HEK293 (cell line): ENCODE data around the gene DNER.

Experiments
- CTCF ChIA-PET: fragments of 350-600 bp; formaldehyde crosslinking; extraction: SDS; loops from one replicate; lab custom pipeline; 2021; ENCODE audit warnings: antibody characterized with exemption; lab: Yijun Ruan, JAX
- POLR2A ChIA-PET: fragments of 300-600 bp; formaldehyde crosslinking; extraction: SDS; loops from one replicate; lab custom pipeline; 2020; ENCODE audit warnings: antibody characterized with exemption, inconsistent platforms; lab: Yijun Ruan, JAX
- H3K27ac ChIP-seq: fragments of 200-500 bp; sonication (Bioruptor generic); 2 replicates; pipeline ENCODE4 v1.5.1; 2014; ENCODE audit warnings: low read depth, low read length, control low read depth, inconsistent platforms; ENCODE audit errors: extremely low read depth
- H3K36me3 ChIP-seq, 2 experiments: fragments of 200-500 bp in 1 of 2; sonication (Bioruptor generic) in 1 of 2; 1 replicate in 1 of 2; 2 replicates in 1 of 2; pipeline ENCODE4 v1.5.1; 2014 to 2017; ENCODE audit warnings: inconsistent platforms in 2 of 2, low read length in 2 of 2; ENCODE audit not compliant: control insufficient read depth in 2 of 2, insufficient read depth in 1 of 2
- H3K4me1 ChIP-seq: fragments of 200-500 bp; sonication (Bioruptor generic); 2 replicates; pipeline ENCODE4 v1.5.1; 2014; ENCODE audit warnings: mild to moderate bottlenecking, low read length, inconsistent platforms; ENCODE audit not compliant: control insufficient read depth, insufficient read depth
- H3K4me3 ChIP-seq: 2 replicates; pipeline ENCODE4 v1.5.1; 2011; ENCODE audit warnings: low read depth, mild to moderate bottlenecking, control low read depth, low read length, moderate library complexity
- H3K9me3 ChIP-seq: fragments of 200-500 bp; sonication (Bioruptor generic); 2 replicates; pipeline ENCODE4 v1.5.1; 2014; ENCODE audit warnings: low read depth, low read length, inconsistent platforms; ENCODE audit not compliant: control insufficient read depth, insufficient read depth
- EGR2 ChIP-seq: fragments of 450-650 bp; formaldehyde crosslinking; IDR thresholded peaks from 2 replicates; pipeline ENCODE4 v1.5.1; 2016; ENCODE audit warnings: low read depth, missing biosample characterization, missing genetic modification characterization
- FEZF1 ChIP-seq: fragments of 450-650 bp; formaldehyde crosslinking; IDR thresholded peaks from 2 replicates; pipeline ENCODE4 v1.5.1; 2016; ENCODE audit warnings: missing biosample characterization, missing genetic modification characterization
- GLI4 ChIP-seq: fragments of 450-650 bp; formaldehyde crosslinking; IDR thresholded peaks from 2 replicates; pipeline ENCODE4 v1.5.1; 2016; ENCODE audit warnings: missing biosample characterization, missing genetic modification characterization
- ZBTB6 ChIP-seq: fragments of 450-650 bp; formaldehyde crosslinking; IDR thresholded peaks from 2 replicates; pipeline ENCODE4 v1.5.1; 2017; ENCODE audit warnings: missing biosample characterization, missing genetic modification characterization
- ZFP69B ChIP-seq: fragments of 450-650 bp; formaldehyde crosslinking; IDR thresholded peaks from 2 replicates; pipeline ENCODE4 v1.5.1; 2016; ENCODE audit warnings: missing biosample characterization, missing genetic modification characterization
- ZNF140 ChIP-seq: fragments of 450-650 bp; formaldehyde crosslinking; IDR thresholded peaks from 2 replicates; pipeline ENCODE4 v1.5.1; 2016; ENCODE audit warnings: missing biosample characterization, missing genetic modification characterization
- ZNF174 ChIP-seq: fragments of 450-650 bp; formaldehyde crosslinking; IDR thresholded peaks from 2 replicates; pipeline ENCODE4 v1.5.0; 2017; ENCODE audit warnings: missing biosample characterization, mild to moderate bottlenecking, missing genetic modification characterization
- ZNF175 ChIP-seq: fragments of 450-650 bp; formaldehyde crosslinking; IDR thresholded peaks from 2 replicates; pipeline ENCODE4 v1.5.1; 2016; ENCODE audit warnings: missing biosample characterization, missing genetic modification characterization
- ZNF280C ChIP-seq: fragments of 450-650 bp; formaldehyde crosslinking; IDR thresholded peaks from 2 replicates; pipeline ENCODE4 v1.5.1; 2016; ENCODE audit warnings: missing biosample characterization, missing genetic modification characterization
- ZNF518A ChIP-seq: fragments of 450-650 bp; formaldehyde crosslinking; conservative IDR thresholded peaks from 2 replicates; pipeline ENCODE4 v1.5.1; 2016; ENCODE audit warnings: low read depth, missing biosample characterization, missing genetic modification characterization
- ZNF660 ChIP-seq: fragments of 450-650 bp; IDR thresholded peaks from 2 replicates; pipeline ENCODE4 v1.5.1; 2018; ENCODE audit warnings: missing biosample characterization, mild to moderate bottlenecking, missing genetic modification characterization
- ZNF707 ChIP-seq: fragments of 450-650 bp; formaldehyde crosslinking; IDR thresholded peaks from 2 replicates; pipeline ENCODE4 v1.5.1; 2016; ENCODE audit warnings: missing biosample characterization, missing genetic modification characterization
- ZSCAN23 ChIP-seq: fragments of 450-650 bp; formaldehyde crosslinking; IDR thresholded peaks from 2 replicates; pipeline ENCODE4 v1.5.1; 2016; ENCODE audit warnings: missing biosample characterization, missing genetic modification characterization

DNER gene

GRCh38 chr2:229519655-229520430 is 194.5 kb downstream of the DNER start:
- CTCF ChIA-PET, result no interaction called here

GRCh38 chr2:229514273-229514895 is 200.0 kb downstream of the DNER start:
- no peaks in the 10 kb centered on the region for H3K36me3 ChIP-seq
- CTCF ChIA-PET, result interaction anchor here (0.6 kb wide), 1 partner anchor 13 kb away, joined by 4 read pairs; no protein-coding TSS in a partner anchor
- no peaks in the 10 kb centered on the region for H3K9me3 ChIP-seq
- POLR2A ChIA-PET, result no interaction called here
- H3K4me1 ChIP-seq, result no peaks in the 10 kb centered on the region
- TF ChIP-seq ZNF140 (tag by site-specific recombination), result no peak
- TF ChIP-seq ZBTB6, result no peak
- no peak for TF ChIP-seq ZFP69B (tag by site-specific recombination)
- no peak for TF ChIP-seq EGR2 (tag by site-specific recombination)
- no peak for TF ChIP-seq ZSCAN23 (tag by site-specific recombination)
- no peak for TF ChIP-seq ZNF707 (tag by site-specific recombination)
- TF ChIP-seq ZNF660, result no peak
- TF ChIP-seq ZNF280C (tag by site-specific recombination), result no peak
- TF ChIP-seq ZNF175 (tag by site-specific recombination), result no peak
- TF ChIP-seq FEZF1 (tag by site-specific recombination), result no peak
- no peak for TF ChIP-seq GLI4 (tag by site-specific recombination)
- no peak overlapping the region for H3K27ac ChIP-seq
- no peak overlapping the region for H3K4me3 ChIP-seq

More at GRCh38 chr2:229519655-229520430, 194.5 kb downstream of the DNER start:
- Histone ChIP-seq H3K36me3 (no peaks in the 10 kb centered on the region), H3K4me3 (no peak overlapping the region), H3K9me3 (no peaks in the 10 kb centered on the region), H3K27ac (no peak overlapping the region), H3K4me1 (no peaks in the 10 kb centered on the region)
- TF ChIP-seq ZNF518A (tag by site-specific recombination) (no peak), ZNF174 (tag by site-specific recombination) (no peak)
- POLR2A ChIA-PET, result no interaction called here
